MM.1S (cell line): ENCODE measurements around the gene LRRC74B.

Experiments
- CTCF ChIP-seq: fragments of 300-600 bp; sonication (generic); IDR thresholded peaks from 2 replicates; pipeline ENCODE4 v1.5.1; 2016; ENCODE audit warnings: antibody characterized with exemption, low read length, mixed read lengths
- EZH2 ChIP-seq: fragments of 300-600 bp; sonication (generic); optimal IDR thresholded peaks from 2 replicates; pipeline ENCODE3; 2017; ENCODE audit warnings: low read depth, mild to moderate bottlenecking, antibody characterized with exemption, low read length, mixed read lengths
- EZH2phosphoT487 ChIP-seq: fragments of 300-600 bp; sonication (generic); IDR thresholded peaks from 2 replicates; pipeline ENCODE4 v1.6.1; 2018; ENCODE audit warnings: antibody characterized with exemption, low read length

GRCh38 chr22:21030032-21030431, 15.7 kb upstream of the LRRC74B start:
- TF ChIP-seq CTCF (no peak), EZH2phosphoT487 (no peak), EZH2 (no peak)
